COLO668 (cell line): ENCODE measurements around the gene GLIS1.

ENCODE experiments used
- DNase-seq: peaks from one replicate; lab custom pipeline; 2025; ENCODE audit not compliant: unreplicated experiment; lab: John Stamatoyannopoulos, UW

The GLIS1 gene

GRCh38 chr1:53678938-53679825, 59.8 kb downstream of the GLIS1 start:
- no peak for DNase-seq

DNA sequence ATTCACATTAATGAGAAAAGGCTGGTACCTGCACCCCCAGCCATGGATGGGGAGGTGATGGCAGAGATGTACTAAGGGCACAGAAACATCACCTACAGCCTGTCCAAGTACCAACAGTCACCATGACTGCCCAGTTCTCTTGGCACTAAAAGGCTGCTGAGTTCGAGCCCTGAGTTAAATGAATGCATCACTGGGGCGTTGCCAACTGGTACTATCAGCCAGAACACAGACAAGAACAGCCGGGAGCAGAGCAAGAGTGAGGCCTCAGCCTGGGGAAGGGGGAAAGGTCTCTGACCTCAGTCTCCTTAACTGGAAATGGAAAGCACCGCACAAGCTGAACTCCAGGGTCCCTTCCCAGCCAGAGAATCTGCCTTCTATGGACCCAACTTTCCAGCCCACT, 60.5 kb downstream of the GLIS1 start:
- no peak for DNase-seq

DNA sequence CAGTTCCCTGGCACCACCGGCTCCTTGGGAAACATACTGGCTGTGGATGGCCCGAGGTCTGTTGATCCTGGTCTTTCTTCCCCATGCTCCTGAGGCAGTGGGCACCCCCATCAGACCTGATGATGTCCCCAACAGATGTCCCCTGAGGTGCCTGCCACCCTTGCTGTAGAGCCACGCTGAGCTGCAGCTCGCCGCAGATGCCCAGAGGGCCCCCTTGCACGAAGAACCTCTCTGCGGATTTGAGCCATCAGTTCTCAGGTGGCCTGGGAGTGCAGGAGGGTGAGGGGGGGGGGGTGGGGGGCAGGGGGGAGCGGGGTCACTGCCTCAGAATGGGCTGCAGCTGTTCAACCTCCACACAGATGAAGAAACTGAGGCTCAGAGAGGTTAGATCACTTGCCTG, 60.9 kb downstream of the GLIS1 start:
- no peak for DNase-seq

GRCh38 chr1:53677486-53677885, 61.5 kb downstream of the GLIS1 start:
- no peak for DNase-seq

DNA sequence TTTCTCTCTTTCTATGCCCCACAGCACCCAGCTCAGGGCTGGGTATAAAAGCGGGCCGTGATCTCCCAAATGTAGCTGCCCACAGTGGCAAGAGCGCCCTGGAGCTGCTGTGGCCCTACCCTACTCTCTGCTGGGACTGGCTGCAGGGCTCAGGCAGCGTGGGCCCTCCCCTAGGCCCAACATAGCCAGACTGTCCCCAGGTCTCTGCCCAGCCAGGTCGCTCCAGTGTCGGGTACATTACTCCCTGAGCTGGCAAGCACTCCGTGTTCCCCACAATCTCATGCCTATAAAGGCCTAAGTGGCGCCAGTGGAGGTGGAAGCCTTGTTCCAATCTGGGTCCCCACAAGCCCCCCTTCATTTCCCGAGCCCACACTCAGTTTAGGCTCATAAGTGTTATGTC, 66.2 kb downstream of the GLIS1 start:
- DNase-seq, result no peak

DNA sequence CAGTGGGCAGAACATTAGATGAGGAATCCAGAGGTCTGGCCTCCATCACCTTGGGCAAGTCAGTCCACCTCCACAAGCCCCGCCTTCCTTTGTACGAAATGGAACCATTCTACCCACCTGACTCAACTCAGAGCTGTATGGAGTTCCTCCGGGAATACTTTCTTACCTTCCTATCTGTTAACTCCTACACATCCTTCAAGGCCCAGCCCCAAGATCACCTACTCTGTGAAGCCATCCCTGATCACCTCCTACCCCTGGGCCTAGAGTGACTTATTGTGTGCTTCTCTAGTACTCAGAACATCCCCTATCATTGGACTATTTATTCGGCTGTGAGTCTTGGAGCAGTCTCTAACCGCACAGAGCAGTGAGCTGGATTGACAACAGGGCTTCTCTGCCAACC, 66.7 kb downstream of the GLIS1 start:
- DNase-seq, result no peak

DNA sequence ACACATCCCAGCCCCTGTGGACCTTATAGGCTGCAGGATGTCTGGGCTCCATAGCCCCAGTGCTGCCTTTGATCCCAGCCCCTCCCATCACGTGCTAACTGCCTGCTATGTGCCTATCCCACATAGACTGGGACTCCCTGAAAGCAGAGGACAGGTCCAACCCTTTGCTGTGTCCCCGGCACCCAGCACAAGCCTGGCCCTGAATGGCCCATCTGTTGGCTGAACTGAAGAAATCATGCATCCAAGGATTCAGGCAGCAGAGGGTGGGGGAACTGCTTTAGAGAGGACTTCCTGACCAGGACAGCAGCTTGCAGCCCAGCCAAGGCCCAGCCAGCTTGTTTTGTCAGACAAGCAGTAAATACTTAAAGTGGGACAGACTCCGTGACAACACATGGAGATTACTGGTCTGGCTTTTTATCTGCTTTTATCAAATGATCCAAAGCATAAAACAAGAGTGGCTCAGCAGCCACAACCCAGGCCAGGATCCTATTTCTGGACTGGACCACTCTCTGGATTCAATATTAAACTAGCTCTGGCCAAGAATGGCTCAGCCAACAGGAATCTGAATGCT, 69.3 kb downstream of the GLIS1 start:
- no peak for DNase-seq

- DNase-seq, result no peak
Observed at GRCh38 chr1:53666566-53666965, 72.4 kb downstream of the GLIS1 start.

DNA sequence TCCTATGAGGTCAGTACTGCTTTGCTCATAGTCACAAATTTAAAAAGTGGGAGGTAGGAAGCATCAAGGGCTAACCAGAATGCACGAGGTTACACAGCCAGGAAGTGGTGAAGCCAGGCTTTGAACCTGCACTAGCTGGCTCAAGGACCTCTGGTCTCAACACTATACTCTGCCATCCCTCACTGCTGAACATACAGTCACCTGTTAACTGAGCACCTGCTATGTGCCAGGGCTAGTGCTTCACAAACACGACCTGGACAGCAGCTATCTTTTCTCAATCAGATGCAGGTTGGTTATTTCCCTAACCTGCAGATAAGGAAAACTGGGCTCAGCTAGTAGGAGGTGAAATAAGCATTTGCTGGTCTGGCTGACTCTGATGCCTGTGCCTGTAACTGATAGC, 73.0 kb downstream of the GLIS1 start:
- DNase-seq, result no peak

DNA sequence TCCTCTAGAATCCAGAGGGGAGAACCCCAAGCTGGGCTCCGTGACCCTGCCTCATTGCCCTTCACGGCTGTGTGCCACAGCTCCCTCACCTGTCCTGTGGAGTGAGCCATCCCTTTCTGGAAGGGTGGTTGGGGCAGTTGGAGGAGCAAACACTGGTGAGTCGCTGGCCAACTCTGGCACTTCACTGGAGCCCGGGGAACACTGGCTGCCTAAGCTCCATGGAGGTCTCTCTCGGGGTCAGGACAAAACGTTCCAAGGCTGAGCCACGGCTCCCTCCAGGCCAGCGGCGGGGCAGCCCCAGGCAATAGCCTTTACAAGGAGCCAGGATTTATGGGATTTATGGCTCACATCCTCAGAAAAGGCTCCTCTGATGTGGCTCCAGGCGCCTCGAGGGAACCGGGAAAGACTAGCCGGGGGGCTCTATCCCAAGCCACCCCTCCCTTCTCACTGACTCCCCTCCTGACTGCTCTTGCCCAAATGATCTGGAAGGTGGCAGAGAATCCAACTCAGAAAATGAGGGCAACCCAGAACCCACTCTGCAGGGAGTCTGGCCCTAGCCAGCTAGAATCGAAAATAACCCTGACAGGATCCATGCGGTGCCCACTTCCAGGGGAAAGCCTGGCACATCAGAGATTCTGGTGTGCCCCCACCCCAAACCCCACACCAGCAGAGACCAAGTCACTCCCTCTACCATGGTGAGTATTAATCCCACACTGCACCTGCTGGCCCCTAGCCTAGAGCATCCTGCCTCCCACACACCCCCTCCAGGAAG, 75.2 kb downstream of the GLIS1 start:
- no peak for DNase-seq

GRCh38 chr1:53662951-53663350, 76.0 kb downstream of the GLIS1 start:
- DNase-seq, result no peak

- DNase-seq, result no peak
Observed at GRCh38 chr1:53662169-53662568, 76.8 kb downstream of the GLIS1 start.

GRCh38 chr1:53661496-53661895, 77.5 kb downstream of the GLIS1 start:
- no peak for DNase-seq

DNA sequence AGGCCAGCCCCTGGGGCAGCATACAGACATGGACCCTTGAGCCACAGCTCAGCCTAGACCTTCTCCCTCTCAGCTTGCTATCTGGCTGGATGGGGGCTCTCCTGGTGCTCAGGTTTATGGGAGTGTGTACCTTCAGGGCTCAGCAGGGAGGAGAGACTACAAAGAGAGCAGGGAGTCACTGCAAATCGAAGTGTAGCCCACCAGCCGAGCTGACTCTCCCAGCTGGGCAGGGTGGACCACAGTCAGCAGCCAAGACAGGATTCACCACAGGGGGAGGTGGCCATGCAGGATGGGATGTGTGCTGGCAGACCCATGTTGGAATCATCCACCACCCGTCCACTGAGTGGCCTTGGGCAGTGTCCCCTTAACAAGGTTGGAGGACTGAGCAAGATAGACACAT, 78.3 kb downstream of the GLIS1 start:
- no peak for DNase-seq

- no peak for DNase-seq
Observed at GRCh38 chr1:53659436-53659835, 79.5 kb downstream of the GLIS1 start.

DNA sequence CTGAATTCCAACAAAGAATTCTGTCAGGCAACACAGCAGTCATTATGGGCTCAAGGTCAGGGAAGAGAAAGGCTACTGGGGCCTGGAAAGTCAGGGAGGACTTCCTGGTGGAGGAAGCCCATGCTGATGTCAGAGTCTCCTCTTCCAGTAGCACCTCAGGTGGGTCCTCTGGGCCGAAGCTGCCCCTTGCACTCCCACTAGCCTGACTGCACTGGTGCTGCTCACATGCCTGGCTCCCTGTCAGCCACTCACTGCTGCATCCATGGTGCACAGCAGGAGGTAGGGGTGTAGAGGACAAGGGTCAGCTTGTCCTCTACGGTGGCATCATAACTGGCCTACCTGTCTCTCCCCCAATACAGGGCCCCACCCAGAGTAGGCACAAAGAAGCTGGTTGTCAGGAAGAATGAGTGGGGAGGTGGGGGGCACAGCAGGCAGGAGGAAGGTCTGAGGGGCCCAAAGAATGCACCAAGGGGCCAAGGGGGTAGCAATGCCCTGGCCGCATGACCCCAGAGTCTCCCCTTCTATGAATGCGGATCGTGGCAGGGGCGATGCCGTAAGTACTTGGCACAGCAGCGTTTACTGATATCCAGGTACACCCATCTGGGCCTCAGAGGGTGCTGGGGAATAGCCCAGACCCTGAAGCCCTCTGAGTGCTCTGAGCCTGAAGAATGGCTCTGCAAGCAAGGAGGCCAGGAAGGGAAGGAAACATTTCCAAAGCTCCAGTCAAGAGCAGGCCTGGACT, 80.3 kb downstream of the GLIS1 start:
- DNase-seq, result no peak

DNA sequence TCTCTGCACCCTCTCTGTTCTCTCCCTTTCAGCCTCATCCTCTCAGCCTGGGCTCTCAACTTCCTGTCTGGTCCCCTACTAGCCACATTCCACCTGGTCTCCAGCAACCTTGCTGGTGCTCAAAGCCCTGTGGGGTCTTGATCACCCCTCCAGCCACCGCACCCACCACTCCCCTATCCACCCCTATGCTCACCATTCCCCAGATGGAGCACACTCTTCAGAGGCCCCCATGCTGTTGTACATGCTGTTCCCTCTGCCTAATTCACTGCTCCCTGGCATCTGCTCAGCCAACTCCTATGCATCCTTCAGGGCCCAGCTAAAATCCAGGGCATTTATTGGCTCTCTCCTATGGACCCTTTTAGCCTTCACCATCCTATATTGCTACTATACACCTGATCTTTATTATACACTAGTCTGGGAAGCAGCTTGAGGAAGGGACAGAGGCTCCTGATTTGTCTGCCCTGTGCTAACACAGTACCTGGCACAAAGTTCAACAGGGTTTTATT, 81.0 kb downstream of the GLIS1 start:
- no peak for DNase-seq

DNA sequence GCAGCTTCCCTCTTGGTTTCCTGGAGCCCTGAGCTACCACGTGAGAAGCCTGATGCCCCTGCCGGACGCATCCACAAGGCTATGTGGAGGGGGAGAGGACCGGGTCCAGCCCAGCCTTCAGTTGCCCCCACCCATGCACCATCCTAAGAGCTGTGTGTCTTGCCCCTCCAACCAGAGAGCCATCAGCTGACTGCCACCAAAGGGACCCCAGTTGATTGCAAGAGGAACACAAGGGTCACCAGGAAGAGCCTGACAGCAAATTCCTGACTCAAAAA, 81.5 kb downstream of the GLIS1 start:
- no peak for DNase-seq

DNA sequence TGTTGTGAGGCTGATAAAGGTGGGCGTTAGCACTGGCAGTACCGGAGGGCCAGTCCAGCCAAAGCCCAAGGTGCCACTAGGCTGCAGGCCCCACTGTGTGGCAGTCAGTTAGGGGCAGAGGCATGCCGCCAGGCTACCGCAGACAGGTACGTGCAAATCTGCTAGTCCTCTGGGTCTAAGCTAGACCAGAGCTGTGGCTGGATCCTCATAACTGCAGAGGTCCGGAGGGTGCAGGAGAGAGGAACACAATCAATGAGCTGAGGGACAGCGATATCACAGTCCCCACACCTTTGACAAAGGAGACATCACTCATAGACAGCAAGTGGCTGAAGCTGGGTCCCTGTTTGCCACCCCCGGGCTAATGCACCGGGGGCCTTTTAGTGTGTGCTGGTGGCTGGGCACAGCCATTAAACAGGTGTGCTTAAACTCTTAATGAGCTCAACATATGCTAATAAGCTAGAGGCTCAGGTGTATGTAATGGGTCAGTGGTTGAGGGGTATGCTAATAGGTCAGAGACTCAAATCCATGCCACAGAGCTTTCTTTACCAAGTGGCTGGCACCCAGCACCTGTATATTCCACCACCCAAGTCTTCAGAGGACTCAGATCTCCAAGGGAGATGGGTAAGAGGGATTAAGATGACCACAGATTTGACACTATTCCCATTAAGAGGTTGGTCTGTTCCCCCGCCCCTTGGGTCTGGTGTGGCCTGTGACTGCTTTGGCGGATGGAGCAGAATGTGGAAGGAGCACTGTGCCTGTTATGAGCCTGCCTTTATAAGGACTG, 82.0 kb downstream of the GLIS1 start:
- DNase-seq, result no peak

GRCh38 chr1:53655931-53656746, 82.8 kb downstream of the GLIS1 start:
- no peak for DNase-seq
